Endothelial cell of umbilical vein (primary cell): Measurements from ENCODE around the gene SLC39A11. TPM values are rescaled to one million over a fixed set of nuclear protein-coding genes. Genes with fewer than 3 reads are reported as not detected.

Experiments
- BruUV-seq: library from RNA; stranded (reverse); fragments of 400-500 nt; replicated peaks from 2 replicates; lab custom pipeline; 2021; lab: Mats Ljungman, UMichigan
- CTCF ChIA-PET: fragments of 300-600, 350-600 bp; sonication (Branson Sonifier 250); formaldehyde crosslinking; loops from one replicate; lab custom pipeline; 2021; ENCODE audit warnings: antibody characterized with exemption, inconsistent platforms; lab: Charles Lee
- POLR2A ChIA-PET: fragments of 300-600, 350-600 bp; sonication (Branson Sonifier 250); formaldehyde crosslinking; loops from one replicate; lab custom pipeline; 2021; ENCODE audit warnings: antibody characterized with exemption, inconsistent platforms; lab: Charles Lee
- DNase-seq: peaks from one replicate; pipeline ENCODE4 v3.0.0-alpha.2; 2011; ENCODE audit warnings: low read depth, low spot score
- FAIRE-seq: peaks from 2 replicates; lab custom pipeline; 2011; peaks lifted over from hg19 to GRCh38; lab: Jason Lieb, UNC
- H2AFZ ChIP-seq: 2 replicates; pipeline ENCODE4 v1.6.0; 2012; ENCODE audit warnings: low read depth, low read length, control low read depth, inconsistent platforms
- H3K27ac ChIP-seq: 2 replicates; pipeline ENCODE4 v1.5.1; 2011; ENCODE audit warnings: low read depth, mild to moderate bottlenecking, control low read depth, low read length, moderate library complexity; ENCODE audit not compliant: insufficient read depth
- H3K27me3 ChIP-seq, 2 experiments: 2 replicates each; pipeline versions ENCODE4 v1.6.0 to v1.6.1; 2011; ENCODE audit warnings: low read length in 2 of 2, mixed read lengths in 1 of 2; ENCODE audit not compliant: control insufficient read depth in 2 of 2, insufficient read depth in 2 of 2
- H3K36me3 ChIP-seq, 2 experiments: 2 replicates in 1 of 2; 3 replicates in 1 of 2; pipeline ENCODE4 v1.5.1; 2011; ENCODE audit warnings: low read length in 2 of 2, mild to moderate bottlenecking in 1 of 2, moderate library complexity in 1 of 2; ENCODE audit not compliant: control insufficient read depth in 2 of 2, insufficient read depth in 2 of 2; ENCODE audit errors: extremely low read depth in 1 of 2
- H3K4me1 ChIP-seq: 3 replicates; pipeline ENCODE4 v1.5.1; 2011; ENCODE audit warnings: mild to moderate bottlenecking, low read length; ENCODE audit not compliant: control insufficient read depth, insufficient read depth; ENCODE audit errors: extremely low read depth
- H3K4me2 ChIP-seq: 2 replicates; pipeline ENCODE4 v1.6.1; 2011; ENCODE audit warnings: low read length, control low read depth, mixed read lengths; ENCODE audit not compliant: insufficient read depth
- H3K4me3 ChIP-seq, 3 experiments: fragments of 200-600 bp in 1 of 3; sonication (generic), shearing (Covaris generic) in 1 of 3; replicated peaks in 1 of 3; 2 replicates each; pipeline ENCODE4 v1.5.1; 2011 to 2016; ENCODE audit warnings: control low read depth in 3 of 3, low read length in 3 of 3, mild to moderate bottlenecking in 2 of 3, inconsistent platforms in 1 of 3, low read depth in 1 of 3, moderate library complexity in 1 of 3; ENCODE audit not compliant: insufficient read depth in 1 of 3
- H3K79me2 ChIP-seq: 2 replicates; pipeline ENCODE4 v1.6.0; 2012; ENCODE audit warnings: low read length, inconsistent platforms; ENCODE audit not compliant: control insufficient read depth, insufficient read depth
- H3K9ac ChIP-seq: replicated peaks from 2 replicates; pipeline ENCODE3; 2011; ENCODE audit warnings: low read length, control low read depth; ENCODE audit not compliant: insufficient read depth; ENCODE audit errors: extremely low read depth
- H3K9me1 ChIP-seq: replicated peaks from 3 replicates; pipeline ENCODE4 v1.6.0; 2011; ENCODE audit warnings: mild to moderate bottlenecking, low read length; ENCODE audit not compliant: control insufficient read depth, insufficient read depth; ENCODE audit errors: extremely low read depth
- H3K9me3 ChIP-seq: replicated peaks from 2 replicates; pipeline ENCODE4 v1.5.1; 2012; ENCODE audit warnings: low read length, inconsistent platforms; ENCODE audit not compliant: control insufficient read depth, insufficient read depth
- H4K20me1 ChIP-seq: replicated peaks from 2 replicates; pipeline ENCODE3; 2011; ENCODE audit warnings: mild to moderate bottlenecking, low read length; ENCODE audit not compliant: control insufficient read depth, insufficient read depth; ENCODE audit errors: extremely low read depth
- CTCF ChIP-seq, 2 donors: IDR thresholded peaks; 1 replicate in 1 of 2; 2 replicates in 1 of 2; pipeline ENCODE4 v1.5.1; 2011; ENCODE audit warnings: low read length in 2 of 2, mild to moderate bottlenecking in 2 of 2, moderate library complexity in 2 of 2, control low read depth in 1 of 2, inconsistent platforms in 1 of 2, low read depth in 1 of 2; ENCODE audit not compliant: insufficient read depth in 1 of 2; ENCODE audit errors: extremely low read depth in 1 of 2
- EZH2 ChIP-seq: IDR thresholded peaks from 2 replicates; pipeline ENCODE4 v1.6.1; 2012; ENCODE audit warnings: borderline replicate concordance, low read depth, mild to moderate bottlenecking, moderate library complexity, low read length, inconsistent platforms; ENCODE audit not compliant: severe bottlenecking
- FOS ChIP-seq: IDR thresholded peaks from 2 replicates; pipeline ENCODE4 v1.6.1; 2011; ENCODE audit warnings: mild to moderate bottlenecking, low read length, moderate library complexity, borderline replicate concordance; ENCODE audit not compliant: insufficient read depth
- GATA2 ChIP-seq: IDR thresholded peaks from 2 replicates; pipeline ENCODE4 v1.7.0; 2011; ENCODE audit warnings: low read depth, mild to moderate bottlenecking, moderate library complexity, mixed read lengths, low read length; ENCODE audit not compliant: insufficient read length, insufficient read depth
- JUN ChIP-seq: IDR thresholded peaks from 2 replicates; pipeline ENCODE4 v1.6.1; 2011; ENCODE audit warnings: borderline replicate concordance, low read depth; ENCODE audit not compliant: insufficient read length, insufficient read depth
- MAX ChIP-seq: IDR thresholded peaks from 2 replicates; pipeline ENCODE4 v1.6.1; 2011; ENCODE audit not compliant: insufficient read depth, insufficient read length
- MYC ChIP-seq: IDR thresholded peaks from one replicate; pipeline ENCODE4 v1.6.1; 2011; ENCODE audit warnings: mild to moderate bottlenecking, low read depth, low read length
- POLR2A ChIP-seq: IDR thresholded peaks from 2 replicates; pipeline ENCODE4 v1.6.1; 2012; ENCODE audit warnings: low read depth, mild to moderate bottlenecking, control low read depth, low read length
- POLR2AphosphoS5 ChIP-seq: IDR thresholded peaks from 2 replicates; pipeline ENCODE4 v1.6.1; 2012; ENCODE audit warnings: low read depth, mild to moderate bottlenecking, control low read depth, low read length, moderate library complexity; ENCODE audit not compliant: insufficient read depth
- dilution Hi-C: fragments of 300-500 bp; cut with MboI; formaldehyde crosslinking; loops from one replicate; pipeline ENCODE4 v1.15.0; 2019; ENCODE audit warnings: low sequenced_read_pairs; ENCODE audit not compliant: extremely low pct_ligation_motif_present
- intact Hi-C: fragments of 100-400 bp; cut with micrococcal nuclease; formaldehyde crosslinking; loops from one replicate; pipeline ENCODE4 v1.10.0; 2022
- polyA plus RNA-seq, 4 experiments: library from polyadenylated mRNA; depleted of rRNA in 3 of 4; stranded (reverse) in 3 of 4; unstranded in 1 of 4; fragments of >200 nt; gene quantifications; 2 replicates each; pipeline versions ENCODE4 v1.2.1 to v1.2.3, GENCODE V29; 2011 to 2012; ENCODE audit warnings: missing spikeins in 1 of 4
- total RNA-seq: library from RNA; stranded (reverse); gene quantifications from 2 replicates; pipeline ENCODE4 v1.2.3, GENCODE V29; 2021

Gene SLC39A11
- total and polyA plus RNA-seq, 2 donors (not counting 3 experiments of a cell fraction or from before 2014, with no cell fraction given) = 8.1 to 11.9 TPM

- no peak for DNase-seq
- H3K79me2 ChIP-seq = no peaks in the 10 kb centered on the region
- FAIRE-seq = no peak
- H4K20me1 ChIP-seq = no peaks in the 10 kb centered on the region
- no peaks in the 10 kb centered on the region for H3K9me1 ChIP-seq
- CTCF ChIA-PET = no interaction called here
- TF ChIP-seq MYC = no peak
- no peak for TF ChIP-seq GATA2
- TF ChIP-seq POLR2A = no peak
- no peak for TF ChIP-seq JUN
- TF ChIP-seq POLR2AphosphoS5 = no peak
- no peak for TF ChIP-seq CTCF (IDR thresholded peaks at IDR 0.05; ENCODE audit: extremely low read depth in 1 of 2, insufficient read depth in 1 of 2, low read depth in 1 of 2, low read length in 2 of 2)
- TF ChIP-seq FOS = no peak
- TF ChIP-seq MAX = no peak
- TF ChIP-seq EZH2 = no peak
- H3K9ac ChIP-seq = no peak overlapping the region
- no peak overlapping the region for H2AFZ ChIP-seq
- intact Hi-C loops (no loop called here), dilution Hi-C loops (no loop called here)
- H3K27ac ChIP-seq = no peak overlapping the region
- no peaks in the 10 kb centered on the region for H3K9me3 ChIP-seq
- H3K36me3 ChIP-seq = no peaks in the 10 kb centered on the region
- BruUV-seq = no TSS peak
- POLR2A ChIA-PET = no interaction called here
- H3K27me3 ChIP-seq = peaks cover 0 to 1% of the 10 kb centered on the region in 2 experiments
- H3K4me3 ChIP-seq = no peak overlapping the region
- no peaks in the 10 kb centered on the region for H3K4me1 ChIP-seq
- H3K4me2 ChIP-seq = no peak overlapping the region
These were observed 12.9 kb upstream of the SLC39A11 start for GRCh38 chr17:73105431-73105830.
